Osteoblast (primary cell): ENCODE data around the gene FAM53A. TPM values are rescaled to one million over a fixed set of nuclear protein-coding genes. Genes with fewer than 3 reads are reported as not detected.
"Not testable (repeated sequence)": the region's sequence is repeated elsewhere in the genome, so short reads cannot be mapped to it uniquely, and the experiment has no call there.

Experiments
- DNase-seq: peaks from one replicate; pipeline ENCODE4 v3.0.0; 2011; ENCODE audit warnings: low spot score, mixed read lengths; ENCODE audit not compliant: insufficient read length; ENCODE audit errors: missing footprints
- H2AFZ ChIP-seq: 2 replicates; pipeline ENCODE4 v1.6.0; 2011; ENCODE audit warnings: mild to moderate bottlenecking, low read length
- H3K27ac ChIP-seq: 2 replicates; pipeline ENCODE4 v1.5.1; 2011; ENCODE audit warnings: mild to moderate bottlenecking, low read depth, low read length, moderate library complexity
- H3K27me3 ChIP-seq: 2 replicates; pipeline ENCODE4 v1.6.0; 2012; ENCODE audit warnings: mild to moderate bottlenecking, control low read depth, inconsistent platforms, low read length, moderate library complexity; ENCODE audit not compliant: insufficient read depth
- H3K36me3 ChIP-seq: 2 replicates; pipeline ENCODE4 v1.5.1; 2011; ENCODE audit warnings: mild to moderate bottlenecking, low read length, control low read depth, moderate library complexity; ENCODE audit not compliant: insufficient read depth
- H3K4me1 ChIP-seq: 2 replicates; pipeline ENCODE4 v1.5.1; 2011; ENCODE audit warnings: mild to moderate bottlenecking, low read length, control low read depth, moderate library complexity; ENCODE audit not compliant: insufficient read depth
- H3K4me2 ChIP-seq: 2 replicates; pipeline ENCODE4 v1.6.0; 2011; ENCODE audit warnings: mild to moderate bottlenecking, low read length; ENCODE audit not compliant: insufficient read depth
- H3K4me3 ChIP-seq: fragments of 200-600 bp; sonication (generic); 3 replicates; pipeline ENCODE4 v1.5.1; 2012; ENCODE audit warnings: mild to moderate bottlenecking, low read length, inconsistent platforms; ENCODE audit not compliant: insufficient read depth
- H3K79me2 ChIP-seq: 2 replicates; pipeline ENCODE4 v1.6.0; 2012; ENCODE audit warnings: mild to moderate bottlenecking, low read length, control low read depth, inconsistent platforms; ENCODE audit not compliant: insufficient read depth
- H3K9me3 ChIP-seq: 2 replicates; pipeline ENCODE4 v1.5.1; 2011; ENCODE audit warnings: low read depth, low read length, control low read depth
- H4K20me1 ChIP-seq: 2 replicates; pipeline ENCODE4 v1.6.0; 2012; ENCODE audit warnings: mild to moderate bottlenecking, low read length, control low read depth; ENCODE audit not compliant: insufficient read depth
- CTCF ChIP-seq: IDR thresholded peaks from 2 replicates; pipeline ENCODE4 v1.5.1; 2011; ENCODE audit warnings: mild to moderate bottlenecking, low read depth, low read length, moderate library complexity; ENCODE audit errors: extremely low read depth
- total RNA-seq: library from RNA; depleted of rRNA; stranded (reverse); fragments of >200 nt; gene quantifications from 2 replicates; pipeline ENCODE4 v1.2.3, GENCODE V29; 2012

The FAM53A gene
- total RNA-seq, 1 donor = 4.3 TPM

DNA sequence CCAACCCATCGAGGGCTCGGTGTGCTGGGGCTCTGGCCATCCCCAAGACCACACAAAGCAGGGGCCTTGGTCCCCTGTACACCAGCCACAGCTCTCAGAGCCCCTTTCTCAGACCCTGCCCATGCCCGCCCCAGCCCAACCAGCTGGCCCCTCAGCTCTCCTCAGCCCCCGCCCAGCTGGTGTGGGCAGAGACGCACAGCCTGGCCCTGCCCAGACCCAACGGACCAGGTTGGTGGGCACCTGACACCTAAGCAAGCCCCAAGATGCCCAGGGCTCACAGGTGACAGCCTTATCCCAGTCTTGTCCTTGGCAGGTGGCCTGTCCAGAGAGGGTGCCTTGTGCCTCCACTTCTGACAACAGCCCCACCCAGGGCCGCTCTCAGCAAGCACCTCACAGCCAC is 42.4 kb downstream of the FAM53A start:
- no peak for TF ChIP-seq CTCF

DNA sequence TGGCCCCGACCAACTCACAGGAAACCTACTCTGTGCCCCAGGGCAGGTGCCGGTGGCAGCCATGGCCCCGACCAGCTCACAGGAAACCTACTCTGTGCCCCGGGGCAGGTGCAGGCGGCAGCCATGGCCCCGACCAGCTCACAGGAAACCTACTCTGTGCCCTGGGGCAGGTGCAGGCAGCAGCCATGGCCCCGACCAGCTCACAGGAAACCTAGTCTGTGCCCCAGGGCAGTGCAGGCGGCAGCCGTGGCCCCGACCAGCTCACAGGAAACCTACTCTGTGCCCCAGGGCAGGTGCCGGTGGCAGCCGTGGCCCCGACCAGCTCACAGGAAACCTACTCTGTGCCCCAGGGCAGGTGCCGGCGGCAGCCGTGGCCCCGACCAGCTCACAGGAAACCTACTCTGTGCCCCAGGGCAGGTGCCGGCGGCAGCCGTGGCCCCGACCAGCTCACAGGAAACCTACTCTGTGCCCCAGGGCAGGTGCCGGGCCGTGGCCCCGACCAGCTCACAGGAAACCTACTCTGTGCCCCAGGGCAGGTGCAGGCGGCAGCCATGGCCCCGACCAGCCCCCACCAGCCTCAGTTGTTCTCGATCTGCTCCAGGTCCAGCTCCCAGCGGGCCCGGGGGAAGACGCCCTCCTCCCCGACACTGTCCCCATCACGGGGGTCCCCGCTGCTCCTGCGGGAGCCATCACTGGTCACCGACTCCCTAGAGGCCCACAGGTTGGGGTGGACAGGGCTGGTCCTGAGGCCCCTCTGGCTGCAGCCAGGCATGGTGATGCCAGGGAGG is 43.2 kb downstream of the FAM53A start:
- not testable (repeated sequence) for H3K79me2 ChIP-seq, H4K20me1 ChIP-seq, H3K4me2 ChIP-seq, H3K9me3 ChIP-seq, DNase-seq, H3K36me3 ChIP-seq, H3K27ac ChIP-seq, H3K27me3 ChIP-seq, H2AFZ ChIP-seq, H3K4me3 ChIP-seq, H3K4me1 ChIP-seq

More for the DNA sequence above, 42.4 kb downstream of the FAM53A start:
- Histone ChIP-seq H4K20me1 (no peaks in the 10 kb centered on the region), H3K4me3 (no peak overlapping the region), H3K9me3 (no peaks in the 10 kb centered on the region), H3K27ac (no peak overlapping the region), H3K79me2 (no peaks in the 10 kb centered on the region), H2AFZ (no peak overlapping the region), H3K4me1 (peaks cover 8% of the 10 kb centered on the region), H3K36me3 (no peaks in the 10 kb centered on the region), H3K27me3 (no peaks in the 10 kb centered on the region), H3K4me2 (no peak overlapping the region)
- no peak for DNase-seq

- no peaks in the 10 kb centered on the region for H3K79me2 ChIP-seq
- no peak overlapping the region for H3K4me3 ChIP-seq
- H3K36me3 ChIP-seq = no peaks in the 10 kb centered on the region
- H3K4me1 ChIP-seq = peaks cover 6% of the 10 kb centered on the region
- no peaks in the 10 kb centered on the region for H3K9me3 ChIP-seq
- no peak overlapping the region for H3K4me2 ChIP-seq
- DNase-seq = no peak
- H3K27me3 ChIP-seq = no peaks in the 10 kb centered on the region
- H4K20me1 ChIP-seq = no peaks in the 10 kb centered on the region
- no peak for TF ChIP-seq CTCF
- no peak overlapping the region for H2AFZ ChIP-seq
- no peak overlapping the region for H3K27ac ChIP-seq
Measured at GRCh38 chr4:1640190-1640589, 43.9 kb downstream of the FAM53A start.

GRCh38 chr4:1639299-1639868 is 44.7 kb downstream of the FAM53A start:
- Histone ChIP-seq H4K20me1 (no peaks in the 10 kb centered on the region), H3K4me3 (no peak overlapping the region), H3K4me1 (no peaks in the 10 kb centered on the region), H3K79me2 (no peaks in the 10 kb centered on the region), H3K4me2 (no peak overlapping the region), H3K9me3 (no peaks in the 10 kb centered on the region), H3K27ac (no peak overlapping the region), H2AFZ (no peak overlapping the region), H3K36me3 (no peaks in the 10 kb centered on the region), H3K27me3 (peaks cover under 1% of the 10 kb centered on the region)
- no peak for TF ChIP-seq CTCF
- DNase-seq = no peak
